ENCODE results near the gene SLC35A2.
"Not testable (repeated sequence)": the region's sequence is repeated elsewhere in the genome, so short reads cannot be mapped to it uniquely, and the experiment has no call there.

The SLC35A2 gene

DNA sequence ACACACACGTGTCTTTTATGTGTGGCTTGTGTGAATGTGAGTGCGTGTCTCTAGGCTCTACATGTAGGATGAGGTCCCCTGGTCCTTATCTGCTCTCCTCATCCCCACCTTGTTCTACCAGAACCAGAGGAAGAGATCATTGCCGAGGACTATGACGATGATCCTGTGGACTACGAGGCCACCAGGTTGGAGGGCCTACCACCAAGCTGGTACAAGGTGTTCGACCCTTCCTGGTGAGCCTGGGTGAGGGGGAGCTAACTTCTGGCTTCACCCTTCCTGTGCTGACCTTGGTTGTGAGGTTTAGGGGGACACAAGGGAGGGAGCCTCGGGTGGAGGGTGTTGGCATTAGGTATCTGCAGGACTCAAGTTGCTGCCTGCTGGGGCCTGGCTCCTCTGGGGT lies 10.4 kb downstream of the SLC35A2 start:
- no peak for DNase-seq

GRCh38 chrX:48899078-48899410 lies 12.4 kb downstream of the SLC35A2 start:
- DNase-seq = no peak

DNA sequence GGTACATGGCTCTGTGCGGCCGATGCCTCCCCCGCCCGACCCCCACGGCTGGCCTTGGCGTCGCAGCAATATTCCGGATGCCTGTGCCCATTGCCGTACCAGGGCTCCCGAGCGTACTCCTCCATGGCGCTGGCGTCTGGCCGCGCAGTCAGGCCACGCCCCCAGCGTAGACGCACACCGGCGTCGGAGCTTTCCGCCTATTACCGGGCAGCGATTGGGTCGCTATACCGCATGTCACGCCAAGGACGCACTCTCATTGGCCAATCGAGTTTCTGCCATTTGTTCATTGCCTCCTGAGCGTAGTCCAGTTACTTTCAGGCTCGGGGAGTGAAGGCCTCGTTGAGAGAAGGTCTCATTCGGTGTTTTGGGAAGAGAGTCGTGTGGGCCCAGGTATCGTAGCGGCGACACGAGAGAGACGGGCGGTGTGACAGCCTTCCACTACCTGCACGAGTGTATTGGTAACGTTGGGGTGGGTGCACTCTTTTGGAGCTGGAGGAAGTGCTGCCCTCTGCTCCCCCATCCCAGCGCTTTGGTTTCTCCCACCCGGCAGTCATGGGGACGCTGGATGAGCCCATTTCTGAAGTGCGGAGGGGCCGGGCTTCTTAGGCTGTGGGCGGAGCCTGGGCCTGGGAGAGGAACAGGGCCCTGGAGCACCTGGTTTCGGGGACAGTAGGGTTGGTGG lies 13.7 kb downstream of the SLC35A2 start, which contains the start of the genes PQBP1 and TIMM17B:
Gene PQBP1, plus strand, starts transcription at position 306 of the 682 bp plus-strand sequence. CDS start 580 bp downstream, outside the sequence.
Gene TIMM17B, minus strand, starts transcription at position 144 of the 682 bp plus-strand sequence. Its CDS starts 19 bp downstream, at position 125.
- peak; percentile 96 for DNase-seq

DNA sequence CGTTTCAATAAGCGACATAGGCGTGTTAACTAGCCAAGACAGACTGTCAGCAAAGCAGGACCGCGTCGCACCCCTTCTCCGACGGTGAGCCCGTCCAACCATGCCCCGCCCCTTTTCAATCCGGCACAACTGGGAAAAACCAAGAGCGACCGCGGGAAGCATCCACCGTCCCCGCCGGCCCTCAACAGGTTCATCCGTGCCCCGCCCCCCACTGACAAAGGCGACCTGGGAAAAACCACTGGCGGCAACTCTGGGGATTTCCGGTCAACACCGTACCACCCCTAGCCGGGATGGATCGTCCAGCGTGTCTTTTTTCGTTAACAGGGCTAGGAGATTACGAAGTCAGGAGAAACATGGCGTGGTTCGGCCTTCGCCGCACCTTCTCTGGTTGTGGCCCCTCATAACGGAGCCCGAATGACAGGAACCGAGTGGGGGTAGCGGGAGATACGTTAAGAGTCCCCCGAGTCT lies 14.3 kb downstream of the SLC35A2 start:
- DNase-seq = peak; percentile 87

GRCh38 chrX:48896611-48897011 lies 14.8 kb downstream of the SLC35A2 start:
- no peak for DNase-seq

GRCh38 chrX:48894891-48895290 lies 16.6 kb downstream of the SLC35A2 start:
- no peak for DNase-seq

DNA sequence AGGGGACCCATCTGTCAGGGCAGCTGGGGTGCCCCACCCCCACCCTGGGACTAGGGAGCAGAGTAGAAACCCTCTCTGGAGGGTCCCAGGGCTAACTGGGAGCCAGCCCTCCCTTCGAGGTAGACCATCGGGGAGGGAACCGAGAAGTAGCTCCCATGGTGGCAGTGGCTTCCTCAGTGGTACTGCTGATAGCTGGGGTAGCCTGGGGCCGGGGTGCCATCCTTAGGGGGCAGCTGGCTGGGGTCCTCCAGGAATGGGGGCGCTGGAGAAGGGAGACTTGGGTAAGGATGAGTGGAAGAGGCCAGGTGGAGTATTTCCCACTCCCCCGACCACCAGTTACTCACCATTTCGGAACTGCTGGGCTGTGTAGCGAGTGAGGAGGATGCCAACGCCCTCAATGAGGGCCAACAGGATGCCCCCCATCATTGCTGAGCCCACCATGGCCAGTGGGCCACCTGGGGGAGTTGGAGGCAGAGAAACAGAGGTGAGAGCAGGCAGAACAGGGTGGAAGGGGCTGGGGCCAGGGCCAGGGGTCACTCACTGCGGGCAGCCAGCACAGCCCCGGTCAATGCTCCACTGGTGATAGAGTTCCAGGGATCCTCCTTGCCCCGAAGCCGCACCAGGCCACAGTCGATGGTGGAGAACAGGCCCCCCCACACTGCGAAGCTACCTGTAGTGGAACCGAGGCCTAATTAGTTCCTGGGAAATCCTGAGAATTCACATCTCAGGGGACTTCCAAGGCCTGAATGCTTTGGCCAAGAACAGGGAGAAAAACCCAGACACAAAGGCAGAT lies 17.7 kb downstream of the SLC35A2 start:
- DNase-seq = no peak

GRCh38 chrX:48892896-48893295 lies 18.6 kb downstream of the SLC35A2 start:
- no peak for DNase-seq

DNA sequence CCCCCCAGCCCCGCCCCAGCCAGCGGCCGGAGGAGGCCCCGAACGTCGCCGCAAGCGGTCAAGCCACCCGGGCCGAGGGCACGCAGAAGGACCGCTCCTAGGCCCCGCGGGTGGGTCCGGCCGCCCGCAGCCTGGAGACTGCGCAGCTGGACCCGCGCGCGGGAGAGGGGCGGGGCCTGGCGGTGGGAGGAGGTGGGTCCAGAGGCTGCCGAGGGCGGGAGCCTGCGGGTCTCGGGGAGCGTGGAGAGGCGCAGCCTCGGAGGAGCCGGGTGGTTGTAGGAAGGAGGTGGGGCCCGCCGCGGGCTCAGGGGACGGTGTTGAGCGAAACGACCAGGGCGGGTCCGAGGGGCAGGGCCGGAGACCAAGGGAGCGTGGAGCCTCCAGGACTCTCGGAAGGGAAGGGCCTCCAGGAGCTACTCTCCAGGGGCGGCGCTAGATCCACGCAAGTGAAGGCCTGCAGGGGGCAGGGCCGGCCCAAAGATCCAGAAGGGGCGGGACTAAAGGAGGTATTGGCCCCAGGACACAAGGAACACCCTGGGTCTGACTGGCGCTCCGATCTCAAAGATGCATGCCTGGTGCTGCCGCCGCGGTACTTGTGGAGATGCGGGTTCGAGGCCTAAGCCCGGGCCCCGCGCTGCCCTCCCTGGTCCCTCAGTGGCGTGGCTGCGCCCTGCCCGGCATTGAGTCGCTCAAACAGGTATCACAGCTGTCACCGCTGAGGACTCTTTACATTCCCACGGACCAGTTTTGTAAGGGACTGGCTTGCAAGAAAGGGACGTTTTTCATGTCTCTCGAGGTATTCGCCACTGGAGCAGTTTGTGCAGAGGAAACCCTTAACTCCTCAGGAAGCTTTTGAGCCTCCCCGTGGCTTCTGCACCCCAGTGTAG lies 19.8 kb downstream of the SLC35A2 start:
- peak; percentile 90 for DNase-seq

GRCh38 chrX:48890934-48891401 lies 20.5 kb downstream of the SLC35A2 start:
- DNase-seq = no peak

DNA sequence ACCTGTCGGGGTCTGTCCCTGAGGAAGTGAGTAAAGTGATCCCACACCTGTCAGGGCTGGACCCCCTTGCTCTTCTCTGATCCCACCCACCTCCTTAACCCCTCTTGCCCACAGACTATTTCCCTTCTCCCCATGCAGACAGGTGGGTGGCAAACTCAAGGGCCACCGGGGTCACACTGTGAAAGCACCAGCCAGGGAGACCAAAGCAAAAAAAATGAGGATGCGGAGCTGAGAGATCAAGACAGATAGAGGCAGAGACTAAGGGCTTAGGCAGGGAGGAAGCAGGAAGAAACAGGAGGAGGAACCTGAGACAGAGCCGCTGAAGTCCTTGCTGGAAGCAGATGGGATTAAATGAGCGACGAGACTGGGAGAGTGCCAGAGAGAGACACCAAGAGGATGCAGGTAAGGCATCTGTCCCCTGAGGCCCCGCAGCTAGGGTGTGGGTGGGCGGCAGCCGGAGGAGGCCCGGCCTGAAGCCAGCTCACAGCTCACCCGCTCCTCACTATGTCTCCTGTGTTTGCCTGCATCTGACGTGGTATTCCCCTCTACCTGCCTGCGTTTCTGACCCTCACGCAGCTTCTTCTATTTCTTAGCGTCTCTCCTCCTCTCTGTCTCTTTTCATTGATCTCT lies 21.0 kb downstream of the SLC35A2 start:
- no peak for DNase-seq

- not testable (repeated sequence) for DNase-seq
These were observed 24.9 kb downstream of the SLC35A2 start for GRCh38 chrX:48886586-48886985.

GRCh38 chrX:48883729-48884128 lies 27.7 kb downstream of the SLC35A2 start:
- DNase-seq = no peak

DNA sequence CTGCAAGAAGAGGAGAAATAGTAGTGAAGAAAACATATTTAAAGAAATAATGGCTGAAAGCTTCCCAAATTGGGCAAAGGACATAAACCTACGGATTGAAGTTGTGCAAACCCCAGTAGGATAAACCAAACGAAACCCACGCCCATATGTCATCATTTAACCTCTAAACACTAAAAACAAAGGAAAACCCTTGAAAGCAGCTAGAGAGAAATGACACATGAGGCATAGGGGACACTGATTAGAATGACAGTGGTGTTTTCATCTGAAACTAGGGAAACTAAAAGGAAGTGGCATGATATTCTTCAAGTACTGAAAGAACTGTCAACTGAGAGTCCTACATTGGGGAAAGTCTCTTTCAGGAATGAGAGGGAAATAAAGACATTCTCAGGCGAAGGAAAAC lies 34.5 kb downstream of the SLC35A2 start:
- DNase-seq = not testable (repeated sequence)

- DNase-seq = not testable (repeated sequence)
These were observed 39.4 kb downstream of the SLC35A2 start for GRCh38 chrX:48872017-48872416.

- DNase-seq = peak; percentile 8
These were observed 47.2 kb downstream of the SLC35A2 start for GRCh38 chrX:48864210-48864609.

- DNase-seq = peak; percentile 37
These were observed 56.5 kb downstream of the SLC35A2 start for GRCh38 chrX:48854898-48855297.

- not testable (repeated sequence) for DNase-seq
These were observed 57.2 kb downstream of the SLC35A2 start for GRCh38 chrX:48854121-48854804.

GRCh38 chrX:48853494-48853893 lies 58.0 kb downstream of the SLC35A2 start:
- DNase-seq = not testable (repeated sequence)

Measured in hematopoietic multipotent progenitor cell treated with erythropoietin and hydrocortisone succinate and interleukin-3 and kit ligand, for 8 days (in vitro differentiated cells).